Prostate gland (tissue), 2 donors: ENCODE data around the gene NOX5. TPM values are rescaled to one million over a fixed set of nuclear protein-coding genes. Genes with fewer than 3 reads are reported as not detected.
A peak's percentile ranks its signal among the peaks of the same experiment; 100 is the strongest.

ENCODE experiments used
- DNase-seq: peaks from one replicate; pipeline ENCODE4 v3.0.0-alpha.2; 2019; ENCODE audit warnings: low spot score
- H3K27ac ChIP-seq, 2 donors: fragments of 200-600 bp; sonication (generic); 2 replicates each; pipeline ENCODE4 v1.5.1; 2017 to 2019
- H3K27me3 ChIP-seq: fragments of 200-600 bp; sonication (generic); replicated peaks from 2 replicates; pipeline ENCODE4 v1.5.1; 2019; ENCODE audit not compliant: insufficient read depth
- H3K36me3 ChIP-seq, 2 donors: fragments of 200-600 bp; sonication (generic); 1 replicate in 1 of 2; 2 replicates in 1 of 2; pipeline versions ENCODE4 v1.5.1 to v1.8.1; 2017 to 2019
- H3K4me1 ChIP-seq: fragments of 200-600 bp; sonication (generic); replicated peaks from 2 replicates; pipeline ENCODE4 v1.5.1; 2019
- H3K4me3 ChIP-seq, 2 donors: fragments of 200-600 bp; sonication (generic); 2 replicates each; pipeline ENCODE4 v1.5.1; 2017 to 2019
- H3K9me3 ChIP-seq: fragments of 200-600 bp; sonication (generic); 2 replicates; pipeline ENCODE4 v1.5.1; 2017
- POLR2A ChIP-seq: fragments of 450-650 bp; IDR thresholded peaks from one replicate; pipeline ENCODE4 v1.6.1; 2016; ENCODE audit warnings: antibody characterized with exemption, mild to moderate bottlenecking
- POLR2AphosphoS5 ChIP-seq: sonication (generic); formaldehyde crosslinking; IDR thresholded peaks from one replicate; pipeline ENCODE4 v1.6.1; 2017; ENCODE audit warnings: antibody characterized with exemption
- WGBS: methylation state at CpG from one replicate; pipeline ENCODE4 v1.1.5; 2018; 5-methylcytosine and 5-hydroxymethylcytosine counted together
- intact Hi-C: fragments of 100-400 bp; cut with DNase I; formaldehyde crosslinking; loops from one replicate; pipeline ENCODE4 v1.14.2; 2022
- total RNA-seq, 2 donors: library from RNA; depleted of rRNA; stranded (reverse); fragments of >200 nt; gene quantifications; one replicate each; pipeline ENCODE4 v1.1.0, GENCODE V29; 2016
- TF ChIP-seq, protein P1 (sequence below), 4 experiments: fragments of 200-600 bp in 2 of 4; fragments of 450-650 bp in 2 of 4; sonication (generic) in 2 of 4; IDR thresholded peaks; 1 replicate in 3 of 4; 2 replicates in 1 of 4; pipeline ENCODE4 v1.5.1; 2016 to 2019; ENCODE audit warnings: antibody characterized with exemption in 4 of 4, mild to moderate bottlenecking in 2 of 4, moderate library complexity in 2 of 4

NOX5 gene
- total RNA-seq, 2 donors from 2014 or later = 0.05 to 5.8 TPM

GRCh38 chr15:69058830-69059556 is 44.5 kb downstream of the NOX5 start:
- intact Hi-C loops = loop anchor here (2.0 to 5.0 kb wide), 3 partner anchors 206 to 408 kb away; no protein-coding TSS in a partner anchor
- Histone ChIP-seq H3K27me3 (no peaks in the 10 kb centered on the region), H3K27ac (no peak overlapping the region), H3K36me3 (no peaks in the 10 kb centered on the region), H3K4me1 (no peaks in the 10 kb centered on the region), H3K9me3 (no peaks in the 10 kb centered on the region), H3K4me3 (no peak overlapping the region)
- WGBS = 20% methylated on average over 18 of the region's 18 CpGs
- TF ChIP-seq, protein P1, sequence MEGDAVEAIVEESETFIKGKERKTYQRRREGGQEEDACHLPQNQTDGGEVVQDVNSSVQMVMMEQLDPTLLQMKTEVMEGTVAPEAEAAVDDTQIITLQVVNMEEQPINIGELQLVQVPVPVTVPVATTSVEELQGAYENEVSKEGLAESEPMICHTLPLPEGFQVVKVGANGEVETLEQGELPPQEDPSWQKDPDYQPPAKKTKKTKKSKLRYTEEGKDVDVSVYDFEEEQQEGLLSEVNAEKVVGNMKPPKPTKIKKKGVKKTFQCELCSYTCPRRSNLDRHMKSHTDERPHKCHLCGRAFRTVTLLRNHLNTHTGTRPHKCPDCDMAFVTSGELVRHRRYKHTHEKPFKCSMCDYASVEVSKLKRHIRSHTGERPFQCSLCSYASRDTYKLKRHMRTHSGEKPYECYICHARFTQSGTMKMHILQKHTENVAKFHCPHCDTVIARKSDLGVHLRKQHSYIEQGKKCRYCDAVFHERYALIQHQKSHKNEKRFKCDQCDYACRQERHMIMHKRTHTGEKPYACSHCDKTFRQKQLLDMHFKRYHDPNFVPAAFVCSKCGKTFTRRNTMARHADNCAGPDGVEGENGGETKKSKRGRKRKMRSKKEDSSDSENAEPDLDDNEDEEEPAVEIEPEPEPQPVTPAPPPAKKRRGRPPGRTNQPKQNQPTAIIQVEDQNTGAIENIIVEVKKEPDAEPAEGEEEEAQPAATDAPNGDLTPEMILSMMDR (IDR thresholded peaks at IDR 0.05) = peak; percentile 78 to 96 (median 92)
- no peak for TF ChIP-seq POLR2A
- TF ChIP-seq POLR2AphosphoS5 = peak; percentile 34
- DNase-seq = peak; percentile 86

- WGBS = 84% methylated on average over 9 of the region's 9 CpGs
- intact Hi-C loops = loop anchor here (2.0 to 5.0 kb wide), 3 partner anchors 205 to 408 kb away; no protein-coding TSS in a partner anchor
- Histone ChIP-seq H3K4me1 (no peaks in the 10 kb centered on the region), H3K27ac (no peak overlapping the region), H3K9me3 (no peaks in the 10 kb centered on the region), H3K4me3 (no peak overlapping the region), H3K27me3 (no peaks in the 10 kb centered on the region), H3K36me3 (no peaks in the 10 kb centered on the region)
- TF ChIP-seq POLR2A (no peak), POLR2AphosphoS5 (no peak)
- TF ChIP-seq, protein P1 (IDR thresholded peaks at IDR 0.05) = no peak
- no peak for DNase-seq
Measured at GRCh38 chr15:69059557-69059943, 45.1 kb downstream of the NOX5 start.

- Histone ChIP-seq H3K36me3 (no peaks in the 10 kb centered on the region), H3K27me3 (no peaks in the 10 kb centered on the region), H3K4me1 (no peaks in the 10 kb centered on the region), H3K27ac (no peak overlapping the region), H3K9me3 (no peaks in the 10 kb centered on the region), H3K4me3 (no peak overlapping the region)
- TF ChIP-seq POLR2A = no peak
- WGBS = 88% methylated on average over 6 of the region's 6 CpGs
- intact Hi-C loops = no loop called here
- DNase-seq = no peak
Measured at GRCh38 chr15:69060041-69060481, 45.6 kb downstream of the NOX5 start.

DNA sequence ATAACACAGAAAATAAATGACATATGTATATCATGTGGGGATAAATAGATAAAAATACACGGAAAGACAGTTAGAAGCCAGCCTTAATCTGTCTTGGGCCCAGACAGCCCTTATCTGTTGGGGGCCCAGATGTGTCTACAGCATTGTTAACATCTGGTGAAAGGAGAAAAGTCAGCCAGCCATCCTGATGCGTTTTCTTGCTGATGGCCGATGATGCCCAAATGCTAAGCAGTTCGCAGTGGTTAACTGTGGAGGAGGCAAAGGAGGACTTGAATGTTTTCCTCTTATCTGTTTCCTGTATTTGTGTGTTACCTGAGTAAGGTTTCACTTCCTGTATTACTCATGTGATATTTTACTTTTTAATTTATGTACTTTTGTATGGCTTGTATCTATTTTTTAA is 46.2 kb downstream of the NOX5 start:
- no peak for DNase-seq
- H3K36me3 ChIP-seq = no peaks in the 10 kb centered on the region
- WGBS = 86% methylated on average over 4 of the region's 4 CpGs
- no peak for TF ChIP-seq POLR2AphosphoS5
- no peak for TF ChIP-seq POLR2A
- TF ChIP-seq, protein P1 (IDR thresholded peaks at IDR 0.05) = no peak
- H3K4me3 ChIP-seq = no peak overlapping the region
- no peak overlapping the region for H3K27ac ChIP-seq
- H3K9me3 ChIP-seq = no peaks in the 10 kb centered on the region
- H3K4me1 ChIP-seq = no peaks in the 10 kb centered on the region
- intact Hi-C loops = no loop called here
- H3K27me3 ChIP-seq = no peaks in the 10 kb centered on the region

GRCh38 chr15:69061414-69061842 is 46.9 kb downstream of the NOX5 start:
- no peaks in the 10 kb centered on the region for H3K27me3 ChIP-seq
- DNase-seq = no peak
- H3K27ac ChIP-seq = no peak overlapping the region
- H3K4me1 ChIP-seq = no peaks in the 10 kb centered on the region
- intact Hi-C loops = no loop called here
- TF ChIP-seq POLR2AphosphoS5 = no peak
- TF ChIP-seq POLR2A = no peak
- TF ChIP-seq, protein P1 (IDR thresholded peaks at IDR 0.05) = no peak
- H3K36me3 ChIP-seq = no peaks in the 10 kb centered on the region
- no peaks in the 10 kb centered on the region for H3K9me3 ChIP-seq
- H3K4me3 ChIP-seq = no peak overlapping the region
